BJ (cell line): ENCODE results near the gene DGKH. TPM values are rescaled to one million over a fixed set of nuclear protein-coding genes. Genes with fewer than 3 reads are reported as not detected.

Source experiments
- CTCF ChIA-PET: fragments of 350-600 bp; formaldehyde crosslinking; extraction: SDS; loops from one replicate; lab custom pipeline; 2021; ENCODE audit warnings: antibody characterized with exemption, inconsistent platforms; lab: Yijun Ruan, JAX
- POLR2A ChIA-PET: fragments of 300-600 bp; sonication (Branson Sonifier 250); formaldehyde crosslinking; extraction: SDS; loops from one replicate; lab custom pipeline; 2021; ENCODE audit warnings: antibody characterized with exemption; lab: Charles Lee
- DNase-seq: peaks from one replicate; pipeline ENCODE4 v3.0.0-alpha.2; 2011; ENCODE audit warnings: low read depth
- H3K27me3 ChIP-seq: 2 replicates; pipeline ENCODE4 v1.6.0; 2011; ENCODE audit warnings: low read length; ENCODE audit not compliant: control insufficient read depth, insufficient read depth
- H3K36me3 ChIP-seq: 2 replicates; pipeline ENCODE4 v1.5.1; 2011; ENCODE audit warnings: low read length; ENCODE audit not compliant: control insufficient read depth, insufficient read depth
- H3K4me3 ChIP-seq: 2 replicates; pipeline ENCODE4 v1.5.1; 2011; ENCODE audit warnings: low read depth, mild to moderate bottlenecking, control low read depth, low read length
- polyA plus RNA-seq: library from polyadenylated mRNA; depleted of rRNA; stranded (reverse); fragments of >200 nt; gene quantifications from 2 replicates; pipeline ENCODE4 v1.2.3, GENCODE V29; 2011
- TF ChIP-seq, protein P1 (sequence below): IDR thresholded peaks from 2 replicates; pipeline ENCODE4 v1.5.1; 2011; ENCODE audit warnings: low read depth, mild to moderate bottlenecking, control low read depth, inconsistent platforms, low read length, moderate library complexity; ENCODE audit not compliant: insufficient read depth

The DGKH gene
- polyA plus RNA-seq, 1 experiment, result 4.2 TPM

DNA sequence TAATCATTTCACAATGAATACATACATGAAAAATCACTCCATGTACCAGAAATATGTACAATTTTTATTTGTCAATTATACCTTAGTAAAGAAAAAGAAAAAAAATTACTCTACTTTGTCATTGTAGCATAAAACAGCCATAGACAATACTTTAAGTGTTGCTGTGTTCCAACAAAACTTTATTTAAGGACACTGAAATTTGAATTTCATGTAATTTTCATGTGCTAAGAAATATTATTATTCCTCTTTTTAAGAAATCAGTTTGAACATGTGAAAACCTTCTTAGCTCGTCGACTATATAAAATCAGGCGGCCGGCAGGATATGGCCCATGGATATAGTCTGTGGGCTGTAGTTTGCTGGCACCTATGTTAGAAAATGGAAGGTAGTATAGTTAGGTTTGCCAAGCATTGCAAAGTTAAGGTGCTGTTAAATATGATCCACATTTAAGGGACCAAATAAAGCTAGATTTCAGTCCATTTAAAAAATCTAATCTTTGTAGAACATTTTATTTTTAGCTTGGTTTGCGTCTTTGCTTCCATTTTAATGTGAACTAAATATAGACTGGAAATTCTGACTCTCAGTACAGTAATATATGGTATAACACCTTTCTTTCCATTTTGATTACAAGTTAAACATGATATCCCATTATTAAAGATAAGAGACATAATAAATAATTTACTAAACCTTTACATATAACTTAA, 6.5 kb downstream of the DGKH start:
- DNase-seq, result no peak
- no peaks in the 10 kb centered on the region for H3K36me3 ChIP-seq
- TF ChIP-seq, protein P1, sequence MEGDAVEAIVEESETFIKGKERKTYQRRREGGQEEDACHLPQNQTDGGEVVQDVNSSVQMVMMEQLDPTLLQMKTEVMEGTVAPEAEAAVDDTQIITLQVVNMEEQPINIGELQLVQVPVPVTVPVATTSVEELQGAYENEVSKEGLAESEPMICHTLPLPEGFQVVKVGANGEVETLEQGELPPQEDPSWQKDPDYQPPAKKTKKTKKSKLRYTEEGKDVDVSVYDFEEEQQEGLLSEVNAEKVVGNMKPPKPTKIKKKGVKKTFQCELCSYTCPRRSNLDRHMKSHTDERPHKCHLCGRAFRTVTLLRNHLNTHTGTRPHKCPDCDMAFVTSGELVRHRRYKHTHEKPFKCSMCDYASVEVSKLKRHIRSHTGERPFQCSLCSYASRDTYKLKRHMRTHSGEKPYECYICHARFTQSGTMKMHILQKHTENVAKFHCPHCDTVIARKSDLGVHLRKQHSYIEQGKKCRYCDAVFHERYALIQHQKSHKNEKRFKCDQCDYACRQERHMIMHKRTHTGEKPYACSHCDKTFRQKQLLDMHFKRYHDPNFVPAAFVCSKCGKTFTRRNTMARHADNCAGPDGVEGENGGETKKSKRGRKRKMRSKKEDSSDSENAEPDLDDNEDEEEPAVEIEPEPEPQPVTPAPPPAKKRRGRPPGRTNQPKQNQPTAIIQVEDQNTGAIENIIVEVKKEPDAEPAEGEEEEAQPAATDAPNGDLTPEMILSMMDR, result no peak
- H3K4me3 ChIP-seq, result no peak overlapping the region
- no peaks in the 10 kb centered on the region for H3K27me3 ChIP-seq
- ChIA-PET POLR2A (no interaction called here), CTCF (interaction anchor here (0.5 kb wide), 1 partner anchor 9 kb away, joined by 4 read pairs; no protein-coding TSS in a partner anchor)

DNA sequence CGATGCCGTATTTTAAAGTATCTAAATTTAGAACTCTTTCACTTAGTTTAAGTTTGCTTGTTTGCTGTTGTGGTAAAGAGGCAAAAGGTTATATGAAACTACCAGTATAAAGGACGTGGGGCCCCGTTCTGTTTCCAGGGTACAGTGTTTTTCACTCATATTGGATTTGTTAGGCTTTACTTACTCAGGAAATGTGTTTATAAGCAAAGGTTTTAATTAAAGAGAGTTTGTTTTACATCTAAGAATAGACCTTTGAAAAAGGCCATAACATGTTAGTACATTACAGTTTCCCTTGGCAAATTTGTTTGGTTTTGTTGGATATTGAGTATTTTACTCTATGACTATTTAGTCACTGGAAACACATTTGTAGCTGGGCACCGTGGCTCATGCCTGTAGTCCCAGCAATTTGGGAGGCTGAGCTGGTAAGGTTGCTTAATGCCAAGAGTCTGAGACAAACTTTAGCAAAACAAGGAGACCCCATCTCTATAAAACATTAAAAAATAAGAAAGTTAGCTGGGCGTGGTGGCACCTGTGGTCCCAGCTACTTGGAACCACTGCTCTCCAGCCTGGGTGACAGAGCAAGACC, 7.1 kb downstream of the DGKH start:
- DNase-seq, result no peak
- no peaks in the 10 kb centered on the region for H3K36me3 ChIP-seq
- ChIA-PET POLR2A (no interaction called here), CTCF (interaction anchor here (0.5 to 0.9 kb wide), 3 partner anchors 9 to 388 kb away, joined by 3 to 4 read pairs (median 3); no protein-coding TSS in a partner anchor)
- H3K4me3 ChIP-seq, result no peak overlapping the region
- TF ChIP-seq, protein P1, result no peak
- H3K27me3 ChIP-seq, result no peaks in the 10 kb centered on the region

DNA sequence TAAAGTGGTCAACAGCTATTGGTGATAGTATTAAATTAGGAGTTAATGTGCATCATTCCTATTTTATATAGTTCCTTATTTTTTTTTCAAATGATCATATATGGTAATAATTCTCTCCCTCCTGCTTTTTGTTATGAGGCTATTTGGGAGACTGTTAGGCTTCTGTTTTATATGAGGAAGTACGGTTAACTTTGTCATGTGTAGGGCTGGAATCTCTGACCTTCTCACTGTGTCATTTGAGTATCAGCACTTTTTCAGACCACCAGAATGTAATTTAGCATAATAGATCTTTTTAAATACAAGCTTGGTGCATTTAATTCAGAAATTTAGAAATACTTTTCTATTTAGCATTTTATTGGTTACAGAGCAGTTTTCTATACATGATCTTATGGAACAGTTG, 7.7 kb downstream of the DGKH start:
- Histone ChIP-seq H3K4me3 (no peak overlapping the region), H3K36me3 (peaks cover 1% of the 10 kb centered on the region; the same call in 1 of the 2 replicates), H3K27me3 (no peaks in the 10 kb centered on the region)
- TF ChIP-seq, protein P1, result no peak
- no peak for DNase-seq
- CTCF ChIA-PET, result interaction anchor here (0.7 to 0.9 kb wide), 2 partner anchors 160 to 389 kb away, joined by 3 read pairs; no protein-coding TSS in a partner anchor
- POLR2A ChIA-PET, result interaction anchor here (0.6 kb wide), 1 partner anchor 11 kb away, joined by 5 read pairs; no protein-coding TSS in a partner anchor

DNA sequence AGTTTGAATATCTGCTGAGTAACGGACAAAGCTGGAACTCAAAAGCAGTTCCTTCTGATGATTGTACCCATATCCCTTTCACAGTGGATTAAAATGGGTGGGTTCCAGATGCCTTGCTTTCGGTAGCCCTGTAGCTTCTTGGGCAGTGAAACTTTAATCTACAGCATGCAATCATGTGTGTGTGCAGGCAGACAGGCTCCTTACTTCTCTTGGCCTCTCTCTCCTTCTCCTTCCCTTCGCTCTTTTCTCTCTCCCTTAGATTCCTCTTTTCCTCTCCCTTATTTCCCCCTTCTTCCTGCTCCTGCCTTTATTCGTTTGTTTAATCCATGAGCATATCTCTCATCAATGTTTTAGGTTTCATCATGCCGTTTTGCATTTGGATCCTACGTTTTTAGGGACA, 8.1 kb downstream of the DGKH start:
- CTCF ChIA-PET, result interaction anchor here (0.9 kb wide), 1 partner anchor 389 kb away, joined by 3 read pairs; no protein-coding TSS in a partner anchor
- TF ChIP-seq, protein P1, result no peak
- Histone ChIP-seq H3K36me3 (peaks cover 1% of the 10 kb centered on the region; the same call in 1 of the 2 replicates), H3K4me3 (no peak overlapping the region), H3K27me3 (no peaks in the 10 kb centered on the region)
- POLR2A ChIA-PET, result interaction anchor here (0.6 kb wide), 1 partner anchor 10 kb away, joined by 5 read pairs; no protein-coding TSS in a partner anchor
- DNase-seq, result no peak

DNA sequence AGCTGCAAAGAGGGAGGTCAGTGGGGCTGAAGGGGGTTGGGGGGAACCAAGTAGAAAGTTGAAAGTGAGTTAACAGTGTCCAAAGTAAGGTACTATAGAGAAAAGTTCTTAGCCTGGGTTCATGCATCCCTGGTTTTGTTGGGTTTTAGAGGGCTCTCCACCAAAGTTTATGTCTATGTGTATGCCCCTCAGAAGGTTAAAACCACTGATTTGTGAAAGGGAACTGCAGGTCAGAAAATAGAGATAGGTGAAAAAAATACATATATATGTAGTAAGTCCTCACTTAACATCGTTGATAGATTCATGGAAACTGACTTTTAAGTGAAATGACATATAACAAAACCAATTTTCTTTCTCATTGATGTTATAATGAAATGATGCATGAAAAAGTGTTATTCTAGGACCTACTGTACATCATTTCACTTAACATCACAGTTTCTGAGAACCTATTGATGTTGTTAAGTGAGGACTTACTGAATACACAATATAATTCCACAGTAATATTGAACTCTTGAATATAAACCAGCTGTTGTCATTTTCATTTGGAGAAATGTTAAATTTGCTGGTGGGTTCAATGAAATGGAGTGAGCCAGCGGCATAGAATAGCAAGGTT, 9.6 kb downstream of the DGKH start:
- no peak overlapping the region for H3K4me3 ChIP-seq
- CTCF ChIA-PET, result no interaction called here

More for the DNA sequence above, 9.6 kb downstream of the DGKH start:
- Histone ChIP-seq H3K27me3 (no peaks in the 10 kb centered on the region), H3K36me3 (peaks cover 1% of the 10 kb centered on the region; the same call in 1 of the 2 replicates)
- DNase-seq, result no peak
- TF ChIP-seq, protein P1, result no peak
- POLR2A ChIA-PET, result no interaction called here
